ENCODE measurements around the gene SF3B4. TPM values are rescaled to one million over a fixed set of nuclear protein-coding genes. Genes with fewer than 3 reads are reported as not detected.
A peak's percentile ranks its signal among the peaks of the same experiment; 100 is the strongest.
"Not testable (repeated sequence)": the region's sequence is repeated elsewhere in the genome, so short reads cannot be mapped to it uniquely, and the experiment has no call there.

SF3B4 gene
- total RNA-seq, 1 donor from 2014 or later = 108 TPM

GRCh38 chr1:149966405-149966804 is 38.8 kb upstream of the SF3B4 start:
- H3K4me1 Mint-ChIP-seq (ENCODE audit: unreplicated experiment) = peaks cover 9% of the 10 kb centered on the region
- no peak for DNase-seq (ENCODE audit: low spot score)
- H3K9me3 Mint-ChIP-seq (ENCODE audit: unreplicated experiment) = no peaks in the 10 kb centered on the region
- H3K27ac Mint-ChIP-seq (ENCODE audit: unreplicated experiment) = no peak overlapping the region
- no peak overlapping the region for H3K4me3 Mint-ChIP-seq (ENCODE audit: unreplicated experiment)
- peaks cover 17% of the 10 kb centered on the region for H3K36me3 Mint-ChIP-seq (ENCODE audit: low read depth, unreplicated experiment)
- peaks cover 2% of the 10 kb centered on the region for H3K27me3 Mint-ChIP-seq (ENCODE audit: unreplicated experiment)
- no peak for TF ChIP-seq CTCF (IDR thresholded peaks at IDR 0.05; ENCODE audit: unreplicated experiment)

GRCh38 chr1:149965440-149965839 is 37.8 kb upstream of the SF3B4 start:
- peaks cover 5% of the 10 kb centered on the region for H3K27me3 Mint-ChIP-seq (ENCODE audit: unreplicated experiment)
- no peak overlapping the region for H3K27ac Mint-ChIP-seq (ENCODE audit: unreplicated experiment)
- H3K36me3 Mint-ChIP-seq (ENCODE audit: low read depth, unreplicated experiment) = peaks cover 23% of the 10 kb centered on the region
- no peaks in the 10 kb centered on the region for H3K9me3 Mint-ChIP-seq (ENCODE audit: unreplicated experiment)
- no peak for DNase-seq (ENCODE audit: low spot score)
- H3K4me3 Mint-ChIP-seq (ENCODE audit: unreplicated experiment) = no peak overlapping the region
- no peak for TF ChIP-seq CTCF (IDR thresholded peaks at IDR 0.05; ENCODE audit: unreplicated experiment)
- peaks cover 9% of the 10 kb centered on the region for H3K4me1 Mint-ChIP-seq (ENCODE audit: unreplicated experiment)

- H3K4me3 Mint-ChIP-seq (ENCODE audit: unreplicated experiment) = no peak overlapping the region
- H3K27me3 Mint-ChIP-seq (ENCODE audit: unreplicated experiment) = peaks cover 5% of the 10 kb centered on the region
- DNase-seq (ENCODE audit: low spot score) = no peak
- no peak overlapping the region for H3K27ac Mint-ChIP-seq (ENCODE audit: unreplicated experiment)
- H3K36me3 Mint-ChIP-seq (ENCODE audit: low read depth, unreplicated experiment) = peaks cover 34% of the 10 kb centered on the region
- H3K9me3 Mint-ChIP-seq (ENCODE audit: unreplicated experiment) = no peaks in the 10 kb centered on the region
- no peak for TF ChIP-seq CTCF (IDR thresholded peaks at IDR 0.05; ENCODE audit: unreplicated experiment)
- peaks cover 9% of the 10 kb centered on the region for H3K4me1 Mint-ChIP-seq (ENCODE audit: unreplicated experiment)
Observed at GRCh38 chr1:149963358-149963757, 35.8 kb upstream of the SF3B4 start.

- peaks cover 3% of the 10 kb centered on the region for H3K9me3 Mint-ChIP-seq (ENCODE audit: unreplicated experiment)
- no peak overlapping the region for H3K4me3 Mint-ChIP-seq (ENCODE audit: unreplicated experiment)
- H3K36me3 Mint-ChIP-seq (ENCODE audit: low read depth, unreplicated experiment) = peaks cover 39% of the 10 kb centered on the region
- TF ChIP-seq CTCF (IDR thresholded peaks at IDR 0.05; ENCODE audit: unreplicated experiment) = no peak
- H3K27ac Mint-ChIP-seq (ENCODE audit: unreplicated experiment) = peak overlapping the region; percentile 70
- H3K27me3 Mint-ChIP-seq (ENCODE audit: unreplicated experiment) = peaks cover 5% of the 10 kb centered on the region
- peaks cover 9% of the 10 kb centered on the region for H3K4me1 Mint-ChIP-seq (ENCODE audit: unreplicated experiment)
- no peak for DNase-seq (ENCODE audit: low spot score)
Observed at GRCh38 chr1:149962736-149963135, 35.1 kb upstream of the SF3B4 start.

- peaks cover 44% of the 10 kb centered on the region for H3K36me3 Mint-ChIP-seq (ENCODE audit: low read depth, unreplicated experiment)
- peak; percentile 79 for TF ChIP-seq CTCF (IDR thresholded peaks at IDR 0.05; ENCODE audit: unreplicated experiment)
- peak overlapping the region; percentile 70 for H3K27ac Mint-ChIP-seq (ENCODE audit: unreplicated experiment)
- no peak overlapping the region for H3K4me3 Mint-ChIP-seq (ENCODE audit: unreplicated experiment)
- peaks cover 5% of the 10 kb centered on the region for H3K27me3 Mint-ChIP-seq (ENCODE audit: unreplicated experiment)
- DNase-seq (ENCODE audit: low spot score) = peak; percentile 57
- peaks cover 9% of the 10 kb centered on the region for H3K4me1 Mint-ChIP-seq (ENCODE audit: unreplicated experiment)
- peaks cover 3% of the 10 kb centered on the region for H3K9me3 Mint-ChIP-seq (ENCODE audit: unreplicated experiment)
Observed at GRCh38 chr1:149962039-149962647, 34.5 kb upstream of the SF3B4 start.

- H3K27ac Mint-ChIP-seq (ENCODE audit: unreplicated experiment); H3K4me1 Mint-ChIP-seq (ENCODE audit: unreplicated experiment); H3K9me3 Mint-ChIP-seq (ENCODE audit: unreplicated experiment); H3K27me3 Mint-ChIP-seq (ENCODE audit: unreplicated experiment); DNase-seq (ENCODE audit: low spot score): not testable (repeated sequence)
- Mint-ChIP-seq H3K36me3 (ENCODE audit: low read depth, unreplicated experiment) (peaks cover 59% of the 10 kb centered on the region), H3K4me3 (ENCODE audit: unreplicated experiment) (peak overlapping the region; percentile 85)
Observed at GRCh38 chr1:149957548-149957947, 29.9 kb upstream of the SF3B4 start.
